ENCODE results near the gene ZNF438.
"Not testable (repeated sequence)": the region's sequence is repeated elsewhere in the genome, so short reads cannot be mapped to it uniquely, and the experiment has no call there.

Gene ZNF438

DNA sequence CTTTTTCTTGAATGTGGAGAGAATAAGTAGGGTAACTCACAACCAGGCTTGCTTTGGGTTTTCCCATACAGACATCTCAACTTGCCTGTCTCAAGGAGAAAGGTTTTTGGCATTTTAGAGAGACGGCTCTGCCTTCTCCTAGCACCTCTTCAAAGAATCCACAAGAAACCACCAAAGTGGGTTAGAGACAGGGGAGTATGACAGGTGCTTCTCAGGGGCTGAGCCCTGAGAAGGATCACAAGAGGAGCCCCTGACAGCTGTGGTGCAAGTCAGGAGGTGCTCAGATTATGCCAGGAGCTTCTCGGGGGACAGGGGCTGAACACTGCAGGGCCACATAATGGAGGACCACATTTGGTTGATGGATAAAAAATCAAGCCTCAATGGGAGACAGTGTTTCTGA, 231.3 kb downstream of the ZNF438 start:
- ATAC-seq = no peak
- TF ChIP-seq, protein P1, sequence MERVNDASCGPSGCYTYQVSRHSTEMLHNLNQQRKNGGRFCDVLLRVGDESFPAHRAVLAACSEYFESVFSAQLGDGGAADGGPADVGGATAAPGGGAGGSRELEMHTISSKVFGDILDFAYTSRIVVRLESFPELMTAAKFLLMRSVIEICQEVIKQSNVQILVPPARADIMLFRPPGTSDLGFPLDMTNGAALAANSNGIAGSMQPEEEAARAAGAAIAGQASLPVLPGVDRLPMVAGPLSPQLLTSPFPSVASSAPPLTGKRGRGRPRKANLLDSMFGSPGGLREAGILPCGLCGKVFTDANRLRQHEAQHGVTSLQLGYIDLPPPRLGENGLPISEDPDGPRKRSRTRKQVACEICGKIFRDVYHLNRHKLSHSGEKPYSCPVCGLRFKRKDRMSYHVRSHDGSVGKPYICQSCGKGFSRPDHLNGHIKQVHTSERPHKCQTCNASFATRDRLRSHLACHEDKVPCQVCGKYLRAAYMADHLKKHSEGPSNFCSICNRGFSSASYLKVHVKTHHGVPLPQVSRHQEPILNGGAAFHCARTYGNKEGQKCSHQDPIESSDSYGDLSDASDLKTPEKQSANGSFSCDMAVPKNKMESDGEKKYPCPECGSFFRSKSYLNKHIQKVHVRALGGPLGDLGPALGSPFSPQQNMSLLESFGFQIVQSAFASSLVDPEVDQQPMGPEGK (CRISPR knock-in tag; IDR thresholded peaks at IDR 0.05; ENCODE audit: borderline replicate concordance) = no peak
- TF ChIP-seq ESRRG (CRISPR knock-in tag; IDR thresholded peaks at IDR 0.05) (no peak), ZNF70 (CRISPR knock-in tag; IDR thresholded peaks at IDR 0.05) (no peak), ZFP30 (CRISPR knock-in tag; IDR thresholded peaks at IDR 0.05) (no peak), PPARA (CRISPR knock-in tag; IDR thresholded peaks at IDR 0.05; ENCODE audit: borderline replicate concordance) (no peak), ZC3H10 (CRISPR knock-in tag; IDR thresholded peaks at IDR 0.05) (no peak)
- TF ChIP-seq, protein P2, sequence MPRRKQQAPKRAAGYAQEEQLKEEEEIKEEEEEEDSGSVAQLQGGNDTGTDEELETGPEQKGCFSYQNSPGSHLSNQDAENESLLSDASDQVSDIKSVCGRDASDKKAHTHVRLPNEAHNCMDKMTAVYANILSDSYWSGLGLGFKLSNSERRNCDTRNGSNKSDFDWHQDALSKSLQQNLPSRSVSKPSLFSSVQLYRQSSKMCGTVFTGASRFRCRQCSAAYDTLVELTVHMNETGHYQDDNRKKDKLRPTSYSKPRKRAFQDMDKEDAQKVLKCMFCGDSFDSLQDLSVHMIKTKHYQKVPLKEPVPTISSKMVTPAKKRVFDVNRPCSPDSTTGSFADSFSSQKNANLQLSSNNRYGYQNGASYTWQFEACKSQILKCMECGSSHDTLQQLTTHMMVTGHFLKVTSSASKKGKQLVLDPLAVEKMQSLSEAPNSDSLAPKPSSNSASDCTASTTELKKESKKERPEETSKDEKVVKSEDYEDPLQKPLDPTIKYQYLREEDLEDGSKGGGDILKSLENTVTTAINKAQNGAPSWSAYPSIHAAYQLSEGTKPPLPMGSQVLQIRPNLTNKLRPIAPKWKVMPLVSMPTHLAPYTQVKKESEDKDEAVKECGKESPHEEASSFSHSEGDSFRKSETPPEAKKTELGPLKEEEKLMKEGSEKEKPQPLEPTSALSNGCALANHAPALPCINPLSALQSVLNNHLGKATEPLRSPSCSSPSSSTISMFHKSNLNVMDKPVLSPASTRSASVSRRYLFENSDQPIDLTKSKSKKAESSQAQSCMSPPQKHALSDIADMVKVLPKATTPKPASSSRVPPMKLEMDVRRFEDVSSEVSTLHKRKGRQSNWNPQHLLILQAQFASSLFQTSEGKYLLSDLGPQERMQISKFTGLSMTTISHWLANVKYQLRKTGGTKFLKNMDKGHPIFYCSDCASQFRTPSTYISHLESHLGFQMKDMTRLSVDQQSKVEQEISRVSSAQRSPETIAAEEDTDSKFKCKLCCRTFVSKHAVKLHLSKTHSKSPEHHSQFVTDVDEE (CRISPR knock-in tag; IDR thresholded peaks at IDR 0.05) = no peak
- TF ChIP-seq, protein P3, sequence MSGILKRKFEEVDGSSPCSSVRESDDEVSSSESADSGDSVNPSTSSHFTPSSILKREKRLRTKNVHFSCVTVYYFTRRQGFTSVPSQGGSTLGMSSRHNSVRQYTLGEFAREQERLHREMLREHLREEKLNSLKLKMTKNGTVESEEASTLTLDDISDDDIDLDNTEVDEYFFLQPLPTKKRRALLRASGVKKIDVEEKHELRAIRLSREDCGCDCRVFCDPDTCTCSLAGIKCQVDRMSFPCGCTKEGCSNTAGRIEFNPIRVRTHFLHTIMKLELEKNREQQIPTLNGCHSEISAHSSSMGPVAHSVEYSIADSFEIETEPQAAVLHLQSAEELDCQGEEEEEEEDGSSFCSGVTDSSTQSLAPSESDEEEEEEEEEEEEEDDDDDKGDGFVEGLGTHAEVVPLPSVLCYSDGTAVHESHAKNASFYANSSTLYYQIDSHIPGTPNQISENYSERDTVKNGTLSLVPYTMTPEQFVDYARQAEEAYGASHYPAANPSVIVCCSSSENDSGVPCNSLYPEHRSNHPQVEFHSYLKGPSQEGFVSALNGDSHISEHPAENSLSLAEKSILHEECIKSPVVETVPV (CRISPR knock-in tag; IDR thresholded peaks at IDR 0.05) = no peak

DNA sequence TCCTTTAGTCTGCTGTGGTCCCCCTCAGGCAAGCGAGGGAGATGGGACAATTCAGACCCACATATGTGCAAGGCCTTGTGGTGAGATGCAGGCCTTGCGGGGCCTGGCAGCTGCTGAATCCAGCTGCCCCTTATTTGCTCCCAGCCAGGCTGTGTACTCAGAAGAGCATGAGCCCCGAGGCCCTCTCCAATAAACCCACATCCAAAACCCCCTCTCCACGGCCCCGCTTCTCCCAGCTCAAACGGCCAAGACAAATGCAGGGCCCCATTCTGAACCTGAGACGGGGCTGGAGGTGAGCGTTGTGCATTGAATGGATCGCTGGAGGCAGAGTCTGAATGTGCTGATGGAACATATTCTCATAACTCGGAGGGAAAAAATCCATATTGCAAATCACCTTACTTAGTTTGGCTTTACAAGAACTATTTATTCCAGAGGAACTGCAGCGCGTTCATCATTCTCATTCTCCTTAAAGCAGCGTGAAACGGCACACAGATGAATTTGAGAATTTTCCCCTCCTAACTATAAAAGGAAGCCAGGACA, 232.9 kb downstream of the ZNF438 start:
- TF ChIP-seq ZC3H10 (CRISPR knock-in tag; IDR thresholded peaks at IDR 0.05) (no peak), ARNTL (CRISPR knock-in tag; IDR thresholded peaks at IDR 0.05; ENCODE audit: borderline replicate concordance, low read depth) (no peak), ZFP30 (CRISPR knock-in tag; IDR thresholded peaks at IDR 0.05) (no peak), RARB (CRISPR knock-in tag; IDR thresholded peaks at IDR 0.05) (no peak), PPARA (CRISPR knock-in tag; IDR thresholded peaks at IDR 0.05; ENCODE audit: borderline replicate concordance) (no peak), ISL1 (CRISPR knock-in tag; IDR thresholded peaks at IDR 0.05) (no peak), OSR1 (CRISPR knock-in tag; IDR thresholded peaks at IDR 0.05) (no peak), TCF4 (CRISPR knock-in tag; IDR thresholded peaks at IDR 0.05; ENCODE audit: borderline replicate concordance) (no peak), SNAI2 (CRISPR knock-in tag; IDR thresholded peaks at IDR 0.05) (no peak), ZFP3 (CRISPR knock-in tag; IDR thresholded peaks at IDR 0.05) (no peak), CSDC2 (CRISPR knock-in tag; IDR thresholded peaks at IDR 0.05) (no peak), ZNF565 (CRISPR knock-in tag; conservative IDR thresholded peaks at IDR 0.05; ENCODE audit: low read depth) (no peak)
- TF ChIP-seq, protein P1 (CRISPR knock-in tag; IDR thresholded peaks at IDR 0.05; ENCODE audit: borderline replicate concordance) = no peak
- TF ChIP-seq, protein P2 (CRISPR knock-in tag; IDR thresholded peaks at IDR 0.05) = no peak
- TF ChIP-seq, protein P3 (CRISPR knock-in tag; IDR thresholded peaks at IDR 0.05) = no peak
- no peak for ATAC-seq

GRCh38 chr10:30795024-30795423, 236.6 kb downstream of the ZNF438 start:
- not testable (repeated sequence) for ATAC-seq

Data from SK-N-SH treated with all-trans-retinoic acid at 6 μM for 48 hours (cell line).